Activated T-cell treated with anti-CD3 and anti-CD28 coated beads, Interleukin-2, amount 50 U/mL, for 48 hours (primary cell): Measurements from ENCODE around the gene DPP6.

Experiments used
- DNase-seq, 2 experiments: peaks; one replicate each; pipeline ENCODE4 v3.0.0-alpha.2; 2020

DPP6 gene

DNA sequence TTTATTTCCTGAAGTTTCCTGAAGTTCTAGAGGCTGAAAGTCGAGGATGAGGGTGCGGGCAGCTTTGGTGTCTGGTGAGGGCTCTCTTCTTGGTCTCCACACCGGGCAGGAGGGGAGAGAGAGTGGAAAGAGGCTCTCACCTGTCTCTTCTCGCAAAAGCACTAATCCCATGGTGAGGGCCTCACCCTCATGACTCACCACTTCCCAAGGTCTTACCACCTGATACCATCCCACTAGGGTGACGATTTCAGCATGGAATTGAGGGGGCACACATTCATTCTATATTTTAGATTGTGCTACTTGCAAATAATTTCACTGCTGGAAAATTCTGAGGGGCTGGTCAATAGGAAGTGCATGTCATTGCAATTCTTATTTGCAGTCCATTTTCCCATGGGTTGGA, 292.9 kb downstream of the DPP6 start:
- no peak for DNase-seq

DNA sequence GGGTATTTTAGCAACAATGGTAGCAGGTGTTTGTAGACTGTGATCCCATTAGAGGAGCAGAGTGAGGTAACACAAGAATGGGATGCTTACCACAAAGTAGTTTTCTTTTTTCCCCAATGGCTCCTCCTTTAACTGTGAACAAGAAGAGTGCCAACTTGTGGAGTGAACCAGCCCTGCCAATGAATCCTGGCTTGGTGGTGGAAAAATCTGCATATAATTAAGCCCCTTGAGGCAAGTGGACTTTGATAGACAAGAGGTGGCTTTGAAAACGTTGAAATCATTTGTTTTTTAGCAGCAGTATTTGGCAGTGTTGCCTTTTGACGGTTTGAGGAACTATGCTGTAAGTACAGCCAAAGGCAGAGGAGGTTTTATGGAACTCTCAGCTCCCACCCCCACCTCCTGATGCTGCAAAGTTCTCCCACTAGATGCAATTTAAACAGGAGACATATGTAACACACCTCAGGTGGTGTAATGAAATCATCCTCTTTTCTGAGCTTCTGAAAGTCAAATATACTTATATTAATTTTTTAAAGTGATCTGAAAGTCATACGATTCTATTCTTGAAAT, 295.6 kb downstream of the DPP6 start:
- no peak for DNase-seq

DNA sequence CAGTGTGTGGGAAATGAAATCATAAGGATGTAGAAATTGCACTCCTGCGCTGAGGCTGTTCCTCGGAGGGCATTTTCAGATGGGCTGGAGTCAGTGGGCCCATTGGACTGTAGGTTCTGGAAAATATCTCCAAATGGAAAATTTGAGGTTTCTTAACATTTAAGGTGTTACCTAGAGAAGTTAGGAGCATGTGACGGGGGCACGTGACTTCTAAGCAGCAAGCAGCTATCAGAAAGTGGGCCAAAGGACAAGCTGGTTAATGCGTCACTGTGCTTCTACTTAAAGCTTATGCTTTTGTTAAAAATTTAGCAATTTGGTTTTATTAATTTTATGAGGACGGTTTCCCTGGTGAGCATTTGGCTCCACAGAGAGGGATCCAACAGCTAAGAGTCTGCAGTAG, 298.7 kb downstream of the DPP6 start:
- DNase-seq = no peak

DNA sequence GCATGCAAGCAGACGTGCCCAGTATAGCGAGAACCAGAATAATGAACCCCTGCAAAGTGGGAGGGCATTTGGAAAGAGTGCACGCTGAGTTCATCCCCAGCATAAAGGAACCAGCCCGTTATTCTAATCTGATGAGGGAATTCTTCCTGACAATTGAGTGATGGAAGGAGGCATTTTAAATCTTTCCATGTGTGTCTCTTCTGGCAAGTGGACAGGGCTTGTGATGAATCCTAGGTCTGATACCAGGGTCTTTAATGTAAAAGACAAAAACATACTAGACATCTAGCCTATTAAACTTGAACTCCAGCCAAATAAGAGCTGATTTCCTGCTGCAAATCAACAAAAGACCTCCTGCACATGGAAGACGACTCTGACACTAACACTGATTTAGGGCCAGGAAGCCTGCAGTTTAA, 301.2 kb downstream of the DPP6 start:
- no peak for DNase-seq

DNA sequence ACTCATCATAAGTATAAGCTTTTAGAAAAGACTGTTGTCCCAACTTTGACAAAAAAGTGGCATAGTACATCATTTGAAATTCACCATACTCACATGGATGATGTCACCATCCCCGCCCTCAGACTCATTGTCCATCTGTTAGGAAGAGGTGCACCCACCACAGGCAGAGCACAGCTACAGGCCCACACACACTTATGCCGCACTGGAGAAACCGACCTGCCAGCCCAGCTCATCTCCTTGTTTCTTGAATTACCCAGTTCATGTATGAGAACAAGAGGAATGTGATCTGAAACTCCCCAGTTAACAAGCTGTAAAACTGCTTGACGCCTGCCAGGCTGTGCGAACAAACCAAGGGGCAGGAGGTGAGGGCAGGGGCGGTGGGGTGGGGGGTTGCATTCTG, 312.0 kb downstream of the DPP6 start:
- DNase-seq = no peak

DNA sequence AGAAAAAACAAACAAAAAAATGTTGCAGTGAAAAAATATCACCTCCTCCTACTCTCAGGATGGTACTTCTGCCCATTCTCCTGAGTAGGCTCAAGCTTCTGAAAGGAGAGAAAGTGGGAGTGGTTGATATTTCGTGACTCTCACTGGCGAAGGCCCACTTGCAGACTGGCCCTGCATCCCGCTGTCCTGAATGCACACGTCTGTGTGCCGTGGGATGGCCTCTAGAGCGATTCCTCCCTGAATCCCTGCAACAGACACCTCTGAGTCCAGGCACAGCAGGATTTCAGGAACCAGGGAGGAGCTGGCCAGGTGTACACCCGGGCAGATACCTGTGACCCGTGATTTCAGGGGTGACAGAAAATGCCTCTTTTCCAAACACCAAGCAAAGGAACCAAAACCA, 319.2 kb downstream of the DPP6 start:
- DNase-seq = no peak

DNA sequence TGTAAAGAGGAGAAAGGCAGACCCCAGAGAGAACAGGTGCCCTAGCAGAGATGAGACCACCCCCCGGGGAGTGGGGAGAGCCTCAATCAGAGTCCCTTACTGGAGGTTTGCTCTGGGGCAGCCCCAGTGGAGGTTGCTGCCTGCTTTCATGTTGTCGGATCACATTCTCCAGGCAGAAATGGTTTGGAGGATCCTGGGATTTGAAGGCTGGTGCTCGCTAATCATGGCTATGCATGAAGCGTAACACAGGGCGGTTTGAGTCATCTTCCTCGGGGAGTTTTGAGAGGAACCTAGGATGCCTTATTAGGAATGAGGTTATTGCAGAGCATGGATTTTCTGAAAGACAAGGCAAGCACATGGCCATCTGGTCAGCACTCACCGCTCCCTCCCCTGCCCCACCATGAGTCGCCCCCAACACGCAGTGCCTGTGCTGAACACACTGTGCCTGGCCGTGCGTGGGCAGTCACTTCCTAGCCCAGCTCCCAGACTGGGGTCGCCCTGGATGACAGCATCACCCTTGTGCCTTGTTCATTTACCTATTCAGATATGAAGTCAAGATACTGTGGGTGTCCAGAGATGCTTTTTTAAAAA, 319.9 kb downstream of the DPP6 start:
- DNase-seq = no peak

DNA sequence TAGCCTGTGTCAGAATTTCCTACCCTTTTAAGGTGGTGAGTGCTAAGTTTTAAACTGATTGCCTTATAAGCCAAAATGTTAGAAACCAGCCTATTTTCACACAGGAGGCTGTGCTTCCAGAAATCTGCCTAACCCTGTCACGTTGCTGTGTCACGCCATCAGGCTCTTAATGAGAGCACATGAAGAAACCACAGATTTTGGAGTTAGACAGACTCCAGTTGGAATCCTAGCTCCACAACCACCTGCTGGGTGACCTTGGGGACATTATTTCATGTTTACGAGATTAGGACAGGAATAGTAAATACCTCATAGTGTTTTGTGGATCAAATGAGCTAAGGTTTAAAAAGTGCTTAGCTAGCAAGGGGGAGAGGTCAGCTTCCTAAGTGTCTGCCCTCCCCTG, 321.8 kb downstream of the DPP6 start:
- DNase-seq = no peak

DNA sequence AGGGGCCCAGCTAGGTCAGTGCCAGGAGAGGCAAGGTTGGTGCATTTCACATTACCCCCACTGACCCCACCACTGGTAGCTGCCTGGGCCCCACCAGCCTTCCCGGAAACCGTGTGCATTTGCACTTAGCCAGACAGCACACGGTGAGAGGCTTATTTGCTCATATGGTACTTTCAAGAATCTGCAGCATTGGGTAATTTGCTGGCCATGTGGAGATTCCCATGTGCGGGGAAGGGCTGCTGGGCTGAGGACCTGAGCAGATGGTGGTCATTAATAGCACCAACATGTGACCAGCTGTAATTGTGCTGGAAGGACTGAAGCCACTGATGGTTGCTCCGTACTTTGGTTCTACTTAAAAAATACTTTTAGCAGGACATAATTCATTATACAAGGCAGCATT, 323.8 kb downstream of the DPP6 start:
- no peak for DNase-seq

DNA sequence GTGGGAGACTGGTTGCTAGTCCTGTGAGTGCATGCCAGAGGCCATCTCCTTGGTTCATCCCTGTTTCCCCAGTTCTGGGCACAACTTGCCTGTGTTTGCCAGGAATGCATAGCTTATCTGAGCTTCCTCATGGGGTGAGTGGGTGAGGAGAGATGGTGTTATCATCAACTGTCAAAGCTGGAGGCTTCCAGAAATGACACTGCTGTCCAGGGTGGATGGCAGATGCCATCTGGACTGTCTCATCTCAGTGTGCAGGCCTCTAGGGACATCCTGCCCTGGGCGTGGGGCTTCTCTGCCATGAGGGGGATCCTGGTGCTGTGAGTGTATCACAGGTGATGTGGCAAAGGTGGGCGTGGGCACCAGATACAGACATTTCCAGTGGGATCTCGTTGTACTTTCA, 328.6 kb downstream of the DPP6 start:
- DNase-seq = no peak

DNA sequence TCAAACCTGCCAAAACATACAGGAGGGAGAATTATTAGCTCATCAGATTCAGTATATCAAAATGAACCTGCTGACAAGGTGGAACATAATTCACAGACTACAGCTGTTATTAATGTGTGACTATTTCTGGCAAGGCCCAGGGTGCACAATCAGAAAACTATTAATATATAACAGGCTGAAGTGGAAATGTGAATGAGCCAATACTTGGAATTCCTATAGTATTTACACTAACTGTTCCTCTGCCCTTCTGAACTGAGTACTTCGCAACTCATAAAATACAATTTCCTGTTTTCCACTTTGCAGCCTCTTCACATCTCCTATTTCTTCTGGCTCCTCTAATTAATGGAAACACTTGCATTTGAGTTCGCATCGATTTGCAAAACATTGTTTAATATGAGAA, 330.8 kb downstream of the DPP6 start:
- no peak for DNase-seq

DNA sequence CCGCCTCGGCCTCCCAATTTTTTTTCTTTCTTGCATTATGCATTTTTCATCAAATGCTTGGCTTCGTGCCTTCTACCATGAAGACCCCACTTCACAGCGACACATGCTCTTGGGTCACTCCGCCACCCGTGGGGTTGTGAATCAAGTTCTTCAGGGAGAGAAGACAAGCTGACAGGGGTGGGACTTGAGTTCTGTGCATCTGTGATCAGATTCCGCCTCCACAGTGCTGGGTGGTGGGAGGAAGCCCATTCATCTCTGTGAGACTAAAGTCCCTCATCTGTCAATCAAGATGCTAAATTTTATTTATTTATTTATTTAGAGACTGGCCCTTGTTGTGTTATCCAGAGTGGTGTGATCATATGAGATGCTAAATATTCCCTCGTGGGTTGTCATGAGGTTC, 333.0 kb downstream of the DPP6 start:
- no peak for DNase-seq

DNA sequence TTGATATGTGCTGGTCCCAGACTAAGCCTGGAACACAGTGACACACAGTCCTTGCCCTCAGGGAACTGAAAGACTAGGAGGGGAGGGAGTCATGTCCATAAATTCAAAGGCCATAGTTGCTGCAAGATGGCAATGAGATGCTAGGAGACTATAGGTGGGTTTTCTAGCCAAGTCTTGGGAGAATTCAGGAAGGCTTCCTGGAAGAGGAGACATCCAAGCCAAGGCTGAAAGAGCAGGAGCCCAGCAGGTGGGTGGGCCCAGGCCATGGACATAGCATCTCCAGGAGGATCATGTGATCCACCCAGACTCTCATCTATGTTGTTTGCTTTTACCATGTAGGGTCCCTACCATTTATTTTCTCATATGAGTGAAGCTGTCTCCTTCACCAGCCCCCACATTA, 335.1 kb downstream of the DPP6 start:
- no peak for DNase-seq

DNA sequence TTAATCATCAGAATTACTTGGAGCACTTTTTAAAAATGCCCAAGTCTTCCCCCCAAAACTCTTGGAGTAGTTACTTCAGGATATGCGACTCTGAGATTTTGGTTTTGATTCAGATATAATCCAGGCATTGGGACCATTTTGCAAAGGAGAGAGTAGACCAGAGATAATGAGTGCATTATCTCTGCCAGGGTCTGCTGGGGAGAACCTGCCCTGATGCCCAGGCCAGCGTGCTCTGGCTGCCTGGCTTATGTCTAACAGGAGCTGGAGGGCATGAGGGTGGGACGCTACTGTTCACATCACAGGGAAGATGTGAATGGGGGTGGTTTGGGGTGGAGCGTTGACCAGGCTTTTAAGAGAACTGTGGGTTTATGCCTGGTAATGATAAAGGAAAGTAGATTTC, 336.2 kb downstream of the DPP6 start:
- DNase-seq = no peak

DNA sequence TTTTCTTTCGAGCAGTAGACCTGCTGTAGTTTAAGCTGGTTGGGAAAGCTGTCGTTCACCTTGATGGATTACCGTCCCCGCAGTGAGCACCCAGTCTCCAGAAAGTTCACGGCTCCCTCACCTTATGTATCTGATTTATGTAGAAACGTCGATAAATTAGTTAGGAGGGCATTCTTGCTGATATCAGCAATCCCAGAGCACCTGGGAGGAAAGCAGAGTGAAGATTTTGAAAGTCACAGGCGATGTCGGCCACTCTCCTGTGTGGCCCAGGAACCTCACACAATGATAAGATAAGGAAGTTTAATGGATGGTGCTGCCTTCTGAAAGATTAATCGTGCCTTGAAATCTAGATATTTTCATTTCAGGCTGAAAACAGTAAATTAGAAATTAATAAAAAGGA, 336.8 kb downstream of the DPP6 start:
- DNase-seq = no peak

DNA sequence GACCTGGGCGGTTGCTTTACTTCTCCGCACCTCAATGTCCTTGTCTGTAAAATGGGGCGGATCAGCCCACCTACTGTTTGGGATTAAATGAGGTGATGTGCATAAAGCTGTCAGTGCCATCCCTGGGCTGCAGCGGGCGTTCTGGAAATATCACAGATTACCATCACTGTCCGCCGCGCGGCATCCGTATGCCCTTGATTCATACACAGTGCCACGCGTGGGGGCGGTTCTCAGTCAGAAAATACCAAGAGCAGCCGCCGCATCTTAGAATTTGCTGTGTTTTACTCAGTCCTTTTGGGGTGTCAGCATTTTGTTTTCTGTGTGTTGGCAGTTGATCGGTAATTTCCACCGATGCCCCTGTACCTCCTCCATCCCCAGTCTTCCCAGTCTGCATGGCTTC, 338.8 kb downstream of the DPP6 start:
- no peak for DNase-seq

DNA sequence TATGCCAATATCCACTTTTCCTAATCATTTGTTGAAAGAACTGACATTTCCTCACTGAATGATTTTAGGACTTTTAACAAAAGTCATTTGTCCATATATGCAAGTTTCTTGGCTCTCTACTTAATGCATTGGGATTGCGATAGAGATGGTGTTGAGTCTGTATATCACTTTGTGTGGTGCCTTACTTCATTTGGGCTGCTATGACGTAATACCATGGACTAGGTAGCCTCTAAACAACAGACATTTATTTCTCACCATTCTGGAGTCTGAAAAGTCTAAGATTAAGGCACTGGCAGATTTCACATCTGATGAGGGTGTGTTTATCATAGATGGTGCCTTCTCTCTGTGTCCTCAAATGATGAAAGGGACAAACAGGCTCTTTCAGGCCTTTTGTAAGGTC, 342.6 kb downstream of the DPP6 start:
- DNase-seq = no peak

DNA sequence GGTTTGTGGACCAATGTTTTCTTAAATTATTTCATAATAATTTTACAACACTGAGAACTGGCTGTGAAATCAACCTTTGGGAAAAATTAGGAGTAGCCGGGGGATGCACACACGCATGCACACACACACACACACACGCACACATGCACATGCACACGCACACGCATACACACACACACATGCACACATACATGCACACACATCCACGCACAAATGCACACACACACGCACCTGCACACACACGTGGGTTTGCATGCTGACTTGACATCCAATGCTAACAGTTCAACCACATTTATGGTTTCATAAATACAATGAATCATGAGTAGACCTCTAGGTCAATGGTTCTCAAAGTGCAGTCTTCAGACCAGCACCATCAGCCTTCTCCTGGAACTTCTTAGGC, 354.1 kb downstream of the DPP6 start:
- DNase-seq = no peak

DNA sequence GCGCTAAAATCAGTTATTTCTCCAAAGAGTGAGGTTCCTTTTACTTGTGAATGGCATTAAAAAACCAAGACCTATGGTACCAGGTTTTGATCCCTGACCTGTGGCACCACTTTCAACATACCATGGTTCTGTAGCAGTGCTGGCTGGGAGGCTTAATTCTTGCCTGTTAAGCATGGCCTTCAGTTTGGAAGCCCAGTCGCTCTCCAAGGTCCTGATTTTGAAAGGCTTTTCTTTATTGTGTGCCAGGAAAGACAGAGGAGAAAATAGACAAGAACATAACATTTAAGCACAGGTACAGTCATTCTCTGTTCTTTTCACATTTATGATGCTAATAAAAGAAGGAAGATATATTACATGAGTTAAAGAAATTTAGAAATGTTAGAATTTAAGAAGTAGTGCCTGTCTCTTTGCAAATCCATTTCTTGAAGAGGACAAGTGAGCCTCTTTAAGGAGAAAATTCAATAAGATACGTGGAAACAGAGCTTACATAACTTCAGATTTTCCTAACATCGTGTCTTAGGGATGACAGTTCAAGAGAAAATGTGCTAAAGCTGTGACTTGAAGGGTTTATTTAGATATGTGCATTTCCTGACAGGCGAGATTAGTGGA, 357.6 kb downstream of the DPP6 start:
- no peak for DNase-seq

DNA sequence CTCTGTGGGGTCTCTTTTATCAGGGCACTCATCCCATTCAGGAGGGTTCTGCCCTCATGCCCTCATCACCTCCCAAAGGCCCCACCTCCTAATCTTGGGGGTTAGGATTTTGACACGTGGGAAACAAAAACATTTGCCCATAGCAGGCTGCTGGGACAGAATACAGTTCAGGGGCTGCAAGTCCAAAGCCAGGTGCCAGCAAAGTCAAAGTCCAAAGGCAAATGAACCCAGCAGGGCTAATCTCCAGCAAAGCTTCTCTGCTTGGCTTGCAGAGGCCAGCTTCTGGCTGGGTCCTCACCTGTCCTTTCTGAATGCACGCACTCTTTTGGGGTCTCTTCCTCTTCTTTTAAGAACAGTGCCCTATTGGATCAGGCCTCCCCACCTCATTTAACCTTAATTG, 359.9 kb downstream of the DPP6 start:
- DNase-seq = no peak

DNA sequence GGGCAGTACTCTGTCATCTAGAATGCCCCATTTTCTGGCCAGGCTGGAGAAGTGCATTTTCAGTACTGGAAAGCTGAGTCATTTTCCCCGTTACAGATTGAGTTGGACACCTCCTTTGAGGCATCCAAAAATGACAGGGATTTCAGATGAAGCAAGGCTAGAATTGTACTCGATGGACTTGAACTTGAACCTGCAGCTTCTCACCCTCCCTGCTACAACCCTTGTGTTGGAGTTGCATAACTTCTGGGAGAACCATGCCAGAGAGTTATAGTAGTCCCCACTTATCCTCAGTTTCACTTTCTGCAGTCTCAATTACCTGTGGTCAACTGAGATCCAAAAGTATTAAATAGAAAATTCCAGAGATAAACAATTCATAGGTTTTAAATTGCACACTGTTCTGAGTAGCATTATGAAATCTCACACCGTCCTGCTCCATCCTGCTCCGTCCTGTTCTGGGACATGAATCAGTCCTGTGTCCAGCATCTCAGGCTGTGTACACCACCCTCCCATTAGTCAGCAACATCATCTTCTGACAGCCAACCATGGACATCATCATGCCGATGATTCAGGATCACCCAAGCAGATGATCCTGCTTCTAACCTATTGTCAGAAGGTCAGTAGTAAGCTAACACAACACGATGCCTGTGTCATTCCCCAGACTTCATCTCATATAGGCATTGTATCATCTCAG, 363.7 kb downstream of the DPP6 start:
- no peak for DNase-seq

DNA sequence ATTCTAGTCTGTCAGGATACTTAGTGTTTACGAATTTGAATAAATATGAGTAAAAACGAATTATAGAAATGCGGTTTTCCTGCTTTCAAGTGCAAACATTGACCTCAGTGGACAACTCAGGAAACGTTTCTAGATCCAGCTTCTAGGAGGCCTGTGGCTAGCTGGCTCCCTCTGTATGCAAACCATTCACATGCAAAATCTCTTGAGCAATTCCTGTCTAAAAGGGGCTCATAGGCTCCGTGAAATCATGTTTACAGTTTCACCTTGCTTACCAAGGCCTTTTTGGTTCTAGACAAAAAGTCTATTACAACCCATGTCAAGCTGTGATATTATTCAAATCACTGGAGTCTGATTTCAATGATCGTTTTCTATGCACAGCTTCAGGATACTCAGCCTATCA, 364.5 kb downstream of the DPP6 start:
- DNase-seq = no peak

DNA sequence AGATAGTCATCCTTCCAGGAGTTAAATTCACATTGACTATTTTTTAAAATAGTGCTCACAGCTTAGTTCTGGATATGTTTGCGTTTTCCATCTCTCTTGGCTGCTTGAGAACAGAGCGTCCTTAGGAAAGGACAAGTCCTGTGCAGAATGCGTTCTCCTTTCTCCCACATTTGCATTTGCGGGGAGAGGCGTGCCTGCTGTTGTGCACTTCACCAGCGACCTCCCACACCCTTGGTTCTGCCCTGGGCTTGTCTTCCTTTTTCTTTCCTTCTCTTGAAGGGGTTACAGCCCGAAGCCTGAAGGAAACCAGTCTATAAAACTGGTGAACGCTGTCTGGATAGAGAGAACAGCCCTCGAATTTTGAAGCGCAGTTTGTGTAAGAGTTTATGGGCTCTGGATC, 367.1 kb downstream of the DPP6 start:
- no peak for DNase-seq

DNA sequence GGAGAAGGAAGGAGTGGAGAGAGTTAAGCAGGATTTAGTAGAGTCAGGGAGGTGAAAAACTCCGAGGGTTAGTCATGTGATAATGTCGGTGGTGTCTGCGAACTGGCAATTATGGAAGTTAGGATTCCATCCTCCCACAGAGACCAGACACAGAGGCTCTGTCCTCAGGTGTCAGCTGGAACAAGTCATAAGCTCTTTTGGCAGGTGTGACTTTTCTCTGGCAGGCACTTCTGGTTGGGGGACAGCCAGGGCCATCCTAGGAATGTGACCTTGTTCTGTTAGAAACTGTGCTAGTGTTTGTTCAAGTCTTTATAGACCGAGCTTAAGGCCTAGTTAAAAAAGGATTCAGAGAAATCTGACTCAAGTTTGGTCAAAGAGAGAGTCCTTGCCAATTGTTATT, 371.0 kb downstream of the DPP6 start:
- DNase-seq = no peak

DNA sequence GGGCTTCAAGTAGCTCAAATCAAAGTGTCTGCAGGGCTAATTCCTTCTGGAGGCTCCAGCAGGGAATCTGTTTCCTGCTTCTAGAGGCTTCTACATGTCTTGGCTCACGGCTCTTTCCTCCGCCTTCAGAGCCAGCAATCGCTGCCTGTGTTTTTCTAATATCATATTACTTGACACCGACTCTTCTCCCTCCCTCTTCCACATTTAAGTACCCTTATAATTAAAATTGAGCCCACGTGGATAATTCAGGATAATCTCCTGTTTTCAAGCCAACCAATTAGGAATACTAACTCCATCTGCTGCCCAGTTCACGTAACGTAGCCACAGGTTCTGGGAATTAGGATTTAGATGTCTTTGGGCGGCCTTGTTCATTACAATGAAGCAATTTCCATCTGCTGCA, 372.2 kb downstream of the DPP6 start:
- no peak for DNase-seq
